Activated T-helper 1 cell treated with anti-CD3 and anti-CD28 coated beads, Interleukin-2, amount 50 U/mL, for 16 hours (primary cell): ENCODE results near the gene NFATC4.
"Not testable (repeated sequence)": the region's sequence is repeated elsewhere in the genome, so short reads cannot be mapped to it uniquely, and the experiment has no call there.

ENCODE experiments used
- DNase-seq, 2 donors: peaks; one replicate each; pipeline ENCODE4 v3.0.0-alpha.2; 2020; ENCODE audit warnings: low read depth in 1 of 2, low spot score in 1 of 2

Gene NFATC4

GRCh38 chr14:24367514-24368211, at the start of gene NFATC4:
NFATC4 (plus strand) TSS chr14:24368184; CDS start chr14:24368341, 157 bp downstream.
- DNase-seq = no peak

GRCh38 chr14:24321212-24321975, 46.6 kb upstream of the NFATC4 start:
- no peak for DNase-seq

- DNase-seq = no peak
Observed at GRCh38 chr14:24322672-24323071, 45.3 kb upstream of the NFATC4 start.

DNA sequence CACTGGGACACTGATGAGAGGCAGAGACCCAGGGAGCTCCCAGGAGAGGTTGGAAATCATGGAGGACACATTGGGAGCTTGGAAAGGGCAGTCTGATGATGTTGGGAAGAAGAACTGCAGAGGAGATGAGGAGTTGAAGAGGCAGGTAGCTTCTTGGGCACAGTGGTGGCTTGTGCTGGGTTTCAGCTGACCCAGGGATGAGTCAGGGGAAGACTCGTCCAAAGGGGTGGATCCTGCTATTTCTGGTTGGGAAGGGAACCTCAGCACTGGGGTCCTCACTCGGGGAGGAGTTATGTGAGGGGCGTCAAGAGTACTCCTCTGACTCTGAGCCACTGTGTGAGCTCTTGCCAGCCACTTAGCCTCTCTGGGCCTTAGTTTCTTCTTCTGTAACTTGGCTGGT, 44.6 kb upstream of the NFATC4 start:
- DNase-seq = no peak

GRCh38 chr14:24324024-24324423, 44.0 kb upstream of the NFATC4 start:
- no peak for DNase-seq

DNA sequence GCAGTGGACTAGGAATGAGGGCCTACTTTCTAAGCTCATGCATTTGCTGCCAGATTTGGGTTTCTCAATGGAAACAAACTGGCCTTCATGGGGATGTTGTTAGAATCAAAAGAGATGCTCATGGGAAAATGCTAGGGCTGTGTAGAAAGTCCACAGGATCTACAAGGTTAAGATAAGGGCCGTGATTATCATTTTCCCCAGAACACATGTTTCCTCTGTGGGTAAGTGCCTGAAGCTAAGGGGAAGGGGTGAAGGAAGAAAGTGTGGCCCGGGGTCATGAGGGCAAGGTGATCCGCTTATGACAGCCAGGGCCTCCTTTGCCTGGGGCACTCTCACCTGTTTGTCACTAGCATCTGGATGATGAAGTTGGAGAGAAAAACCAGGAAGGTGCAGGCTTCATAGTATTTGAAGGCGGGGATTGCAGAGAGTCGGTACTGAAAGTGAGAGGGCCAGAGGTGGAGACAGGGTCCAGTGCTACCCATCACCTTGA, 42.9 kb upstream of the NFATC4 start:
- no peak for DNase-seq

DNA sequence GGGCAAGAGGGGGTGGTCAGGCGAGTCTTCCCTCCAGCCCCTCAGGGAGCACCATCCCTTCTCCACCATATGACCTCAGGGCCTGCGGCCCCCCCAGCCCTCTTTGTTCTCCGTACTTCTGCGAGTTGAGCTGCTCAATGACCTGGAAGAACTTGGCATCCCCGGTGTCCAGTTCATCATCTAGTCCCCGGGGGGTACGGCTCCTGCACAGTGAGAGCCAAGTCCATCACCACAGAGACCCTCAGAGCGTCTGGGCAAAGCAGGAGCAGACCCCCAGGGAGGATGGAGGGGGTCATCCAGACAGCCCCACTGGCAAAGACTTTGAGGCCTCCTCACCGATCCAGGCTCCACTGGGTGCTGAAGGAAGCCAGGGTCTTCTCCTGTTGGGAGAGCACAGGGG, 42.0 kb upstream of the NFATC4 start:
- no peak for DNase-seq

GRCh38 chr14:24327303-24327702, 40.7 kb upstream of the NFATC4 start:
- DNase-seq = no peak

DNA sequence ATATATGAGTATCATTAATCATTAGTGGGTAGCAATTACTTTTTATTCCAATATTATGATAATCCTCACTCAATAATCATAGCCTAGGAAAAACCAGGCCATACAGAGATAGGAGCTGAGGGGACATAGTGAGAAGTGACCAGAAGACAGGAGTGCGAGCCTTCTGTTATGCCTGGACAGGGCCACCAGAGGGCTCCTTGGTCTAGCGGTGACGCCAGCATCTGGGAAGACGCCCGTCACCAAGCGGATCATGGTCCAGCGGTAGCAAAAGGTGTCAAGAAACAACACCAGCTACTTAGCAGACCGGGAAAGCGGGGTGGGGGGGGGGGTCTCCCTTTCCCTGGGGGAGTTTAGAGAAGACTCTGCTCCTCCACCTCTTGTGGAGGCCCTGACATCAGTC, 40.1 kb upstream of the NFATC4 start:
- not testable (repeated sequence) for DNase-seq

DNA sequence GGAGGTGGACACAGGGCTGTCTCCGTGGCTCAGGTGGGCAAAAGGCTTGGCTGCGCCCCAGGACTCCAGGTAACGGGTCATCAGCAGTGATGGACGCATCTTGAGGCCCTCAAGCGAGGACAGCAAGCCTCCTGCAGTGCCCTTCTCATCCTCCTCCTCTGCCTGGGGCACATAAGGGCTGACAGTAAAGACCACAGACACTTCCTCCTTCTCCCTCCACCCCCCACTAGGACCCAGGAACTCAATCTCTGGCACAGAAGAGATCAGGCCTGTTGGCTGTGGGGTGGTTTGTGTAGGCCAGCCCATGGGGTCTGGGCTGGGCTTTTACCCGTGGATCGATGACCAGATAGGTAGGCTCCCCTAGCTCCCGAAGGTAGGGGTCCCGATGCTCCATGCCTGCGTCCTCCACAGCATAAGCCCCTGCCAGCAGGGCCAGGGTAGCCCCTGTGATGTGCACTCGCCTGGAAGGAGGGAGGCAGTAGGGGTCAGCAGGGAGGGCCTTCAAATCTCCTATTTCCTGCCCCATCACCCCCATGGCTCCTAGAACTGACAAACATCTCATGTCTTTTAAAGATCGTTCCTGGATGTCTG, 38.8 kb upstream of the NFATC4 start:
- DNase-seq = no peak

DNA sequence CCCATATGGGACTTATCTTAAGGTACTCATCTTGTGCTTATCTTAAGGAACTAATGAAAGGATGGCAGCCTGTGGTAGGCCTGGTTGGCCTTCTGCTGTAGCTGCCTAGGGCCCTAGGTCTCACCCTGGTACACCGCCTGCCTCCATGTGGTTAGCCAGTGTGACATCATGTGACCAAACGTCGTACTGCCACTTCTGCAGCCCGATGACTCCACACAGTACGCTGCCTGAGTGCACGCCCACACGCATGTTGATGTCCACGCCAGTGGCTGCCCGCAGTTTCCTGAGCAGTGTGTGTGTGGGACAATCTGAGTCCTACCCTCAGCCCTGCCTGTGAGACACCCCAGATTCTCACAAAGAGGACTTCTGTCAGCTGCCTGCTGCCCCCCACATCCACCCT, 38.2 kb upstream of the NFATC4 start:
- DNase-seq = peak in 1 of 2 donors; percentile 23

GRCh38 chr14:24330973-24331674, 36.9 kb upstream of the NFATC4 start:
- DNase-seq = no peak

GRCh38 chr14:24331731-24332267, 36.2 kb upstream of the NFATC4 start:
- no peak for DNase-seq

DNA sequence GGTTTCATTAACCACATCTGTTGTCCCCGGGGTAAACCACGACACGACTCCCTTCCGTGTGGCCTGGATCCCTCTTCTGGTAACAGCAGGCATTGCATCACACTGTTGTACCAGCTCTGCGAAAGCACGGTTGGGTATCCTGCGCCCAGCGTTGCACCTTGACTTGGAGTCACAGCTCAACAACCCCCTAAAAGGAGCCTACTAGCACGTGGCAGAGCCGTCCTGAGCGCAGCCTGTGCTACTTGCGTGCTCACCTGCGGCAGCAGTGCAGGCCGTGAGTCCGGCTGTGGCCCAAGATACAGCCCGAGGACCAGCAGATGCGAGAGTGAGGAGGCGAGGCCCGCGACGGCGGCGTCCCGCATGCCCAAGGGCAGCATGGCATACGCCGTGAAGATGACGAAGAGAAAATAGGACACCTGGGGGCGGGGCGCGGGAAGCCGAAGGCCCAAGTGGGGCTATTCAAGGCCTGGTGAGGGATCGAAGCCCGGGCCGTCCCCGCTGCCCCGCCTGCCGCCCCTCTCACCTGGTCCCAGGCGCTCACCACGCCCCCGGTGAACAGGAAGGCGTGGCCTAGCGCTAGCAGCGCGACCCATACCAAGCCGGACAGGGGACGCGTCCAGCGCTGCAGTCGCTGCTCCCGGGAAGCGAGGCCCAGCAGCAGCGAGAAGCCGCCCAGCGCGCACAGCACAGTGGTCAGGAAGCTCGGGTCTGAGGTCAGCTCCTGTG, 35.6 kb upstream of the NFATC4 start:
- peak; percentile 64 to 71 for DNase-seq

DNA sequence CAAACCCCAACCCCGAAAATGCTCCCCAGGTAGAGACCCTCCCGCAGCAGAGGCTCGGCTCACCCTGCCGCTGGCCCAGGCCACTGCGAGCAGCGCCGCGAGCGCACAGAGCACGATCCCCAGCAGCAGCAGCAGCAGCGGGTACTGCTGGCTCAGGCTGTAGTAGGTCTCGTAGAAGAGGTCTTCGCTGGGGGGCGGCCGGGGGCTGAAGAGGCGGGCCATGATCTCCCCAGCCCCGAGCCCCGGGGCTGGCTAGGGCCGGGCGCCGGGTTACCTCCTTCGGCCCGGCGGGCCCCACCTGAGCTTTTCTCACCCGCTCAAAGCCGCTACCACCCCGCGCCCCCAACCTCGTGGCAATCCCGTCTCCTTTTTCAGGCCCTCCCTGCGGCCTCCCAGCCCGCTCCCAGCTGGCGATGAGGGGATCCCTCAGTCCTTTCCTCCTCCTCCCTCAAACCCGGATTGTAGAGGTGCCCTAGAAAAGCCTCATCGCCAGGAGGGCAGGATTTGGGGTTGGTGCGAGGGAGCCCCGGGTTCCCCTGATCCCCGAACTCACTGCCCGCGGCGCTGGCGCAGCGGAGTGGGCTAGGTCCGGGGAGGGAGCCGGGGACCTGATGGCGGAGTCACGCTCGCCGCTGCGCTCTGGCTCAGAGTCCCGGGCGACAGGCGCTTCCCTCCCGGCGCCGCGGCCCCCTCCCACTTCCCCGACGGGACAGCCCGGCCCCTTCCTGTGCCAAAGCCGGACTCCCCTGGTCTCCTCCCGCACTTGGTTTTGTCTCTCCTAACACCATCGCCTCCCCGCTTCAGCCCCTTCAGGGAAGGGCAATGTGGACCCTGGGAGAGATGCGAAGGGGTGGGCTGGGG, 33.3 kb upstream of the NFATC4 start, which contains the start of gene ADCY4:
ADCY4 (minus strand) TSS at position 641 of the 861 bp plus-strand sequence; CDS start at position 222, 419 bp downstream.
- DNase-seq = no peak

DNA sequence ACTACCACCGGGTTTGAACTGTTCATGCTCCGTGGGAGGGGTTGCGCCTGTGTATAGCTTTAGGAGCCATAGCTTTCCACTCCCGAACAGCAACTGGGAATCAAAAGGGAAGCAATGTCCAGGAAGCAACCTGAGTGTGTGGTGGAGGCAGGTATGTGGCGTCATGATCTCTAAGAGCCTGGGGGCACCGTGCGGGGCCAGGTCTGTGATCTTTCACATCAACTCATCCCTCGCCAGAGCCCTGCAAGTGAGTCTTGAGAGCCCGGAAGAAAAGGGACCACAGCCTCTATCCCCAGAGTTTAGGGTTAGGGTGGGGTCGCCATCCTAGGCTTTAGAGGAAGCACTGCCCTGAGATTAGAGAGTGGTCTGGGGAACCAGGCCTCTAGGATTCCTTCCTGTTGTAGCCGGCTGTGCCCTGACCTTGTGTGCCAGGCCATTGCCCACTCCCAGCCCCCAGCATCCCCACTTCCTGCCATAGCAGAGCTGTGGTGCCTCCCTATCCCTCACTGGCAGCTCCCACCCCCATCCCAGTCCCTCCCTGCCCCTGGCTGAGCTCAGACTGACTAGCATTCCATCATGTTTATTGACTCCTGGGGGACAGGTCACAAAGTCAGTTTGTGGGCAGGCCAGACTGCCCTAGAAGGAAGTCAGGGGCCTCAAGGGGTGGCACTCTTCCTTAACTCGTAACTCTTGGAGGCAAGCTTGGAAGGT, 32.4 kb upstream of the NFATC4 start:
- no peak for DNase-seq

DNA sequence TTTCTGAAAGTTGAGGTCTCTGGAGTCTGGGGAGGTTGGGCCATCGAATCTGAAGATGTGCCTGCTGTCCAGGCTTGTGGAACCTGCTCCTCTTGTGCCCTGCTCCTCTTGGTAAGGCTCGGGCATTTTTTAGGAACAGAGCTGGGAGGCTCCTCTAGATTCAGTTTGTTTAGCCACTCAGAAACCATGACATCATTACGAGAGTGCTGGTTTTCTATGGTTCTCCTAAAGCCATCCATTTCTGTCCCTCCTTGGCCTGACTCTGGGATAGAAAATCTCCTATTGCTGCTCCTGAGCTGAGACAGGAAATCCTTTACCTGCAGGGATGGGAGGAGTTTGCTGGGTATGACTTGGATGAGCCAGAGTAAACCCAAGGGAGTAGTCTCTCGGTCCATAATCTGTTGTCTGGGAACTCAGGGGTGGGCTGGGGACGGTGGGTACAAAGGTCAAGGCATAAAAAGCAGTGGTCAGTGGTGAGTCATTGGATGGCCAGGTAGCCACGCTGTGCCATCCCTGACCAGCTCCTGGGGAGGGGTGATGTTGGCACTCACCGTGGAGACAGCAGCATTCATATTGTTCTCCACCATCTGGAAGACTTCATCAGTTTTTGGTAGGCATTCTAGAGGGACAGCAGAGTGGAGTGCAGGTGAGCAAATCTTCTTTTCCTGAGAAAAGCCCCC, 30.7 kb upstream of the NFATC4 start:
- no peak for DNase-seq

GRCh38 chr14:24337824-24338175, 30.2 kb upstream of the NFATC4 start:
- DNase-seq = no peak
